OCI-LY1 (cell line): ENCODE results near the gene NTNG1.

ENCODE experiments used
- CTCF ChIP-seq: fragments of 200-600 bp; sonication (generic), shearing (Covaris generic); IDR thresholded peaks from 2 replicates; pipeline ENCODE4 v1.5.1; 2017; ENCODE audit warnings: mild to moderate bottlenecking, antibody characterized with exemption, low read length, moderate library complexity, mixed read lengths
- EZH2 ChIP-seq: fragments of 200-600 bp; sonication (generic), shearing (Covaris generic); IDR thresholded peaks from 2 replicates; pipeline ENCODE4 v1.8.0; 2017; ENCODE audit warnings: borderline replicate concordance, mixed run types, mild to moderate bottlenecking, antibody characterized with exemption, low read length, moderate library complexity, mixed read lengths

- no peak for TF ChIP-seq CTCF
- no peak for TF ChIP-seq EZH2
These were observed 79.2 kb downstream of the NTNG1 start for GRCh38 chr1:107220036-107220435.
